ENCODE data around the gene ETNK2.

Gene ETNK2

DNA sequence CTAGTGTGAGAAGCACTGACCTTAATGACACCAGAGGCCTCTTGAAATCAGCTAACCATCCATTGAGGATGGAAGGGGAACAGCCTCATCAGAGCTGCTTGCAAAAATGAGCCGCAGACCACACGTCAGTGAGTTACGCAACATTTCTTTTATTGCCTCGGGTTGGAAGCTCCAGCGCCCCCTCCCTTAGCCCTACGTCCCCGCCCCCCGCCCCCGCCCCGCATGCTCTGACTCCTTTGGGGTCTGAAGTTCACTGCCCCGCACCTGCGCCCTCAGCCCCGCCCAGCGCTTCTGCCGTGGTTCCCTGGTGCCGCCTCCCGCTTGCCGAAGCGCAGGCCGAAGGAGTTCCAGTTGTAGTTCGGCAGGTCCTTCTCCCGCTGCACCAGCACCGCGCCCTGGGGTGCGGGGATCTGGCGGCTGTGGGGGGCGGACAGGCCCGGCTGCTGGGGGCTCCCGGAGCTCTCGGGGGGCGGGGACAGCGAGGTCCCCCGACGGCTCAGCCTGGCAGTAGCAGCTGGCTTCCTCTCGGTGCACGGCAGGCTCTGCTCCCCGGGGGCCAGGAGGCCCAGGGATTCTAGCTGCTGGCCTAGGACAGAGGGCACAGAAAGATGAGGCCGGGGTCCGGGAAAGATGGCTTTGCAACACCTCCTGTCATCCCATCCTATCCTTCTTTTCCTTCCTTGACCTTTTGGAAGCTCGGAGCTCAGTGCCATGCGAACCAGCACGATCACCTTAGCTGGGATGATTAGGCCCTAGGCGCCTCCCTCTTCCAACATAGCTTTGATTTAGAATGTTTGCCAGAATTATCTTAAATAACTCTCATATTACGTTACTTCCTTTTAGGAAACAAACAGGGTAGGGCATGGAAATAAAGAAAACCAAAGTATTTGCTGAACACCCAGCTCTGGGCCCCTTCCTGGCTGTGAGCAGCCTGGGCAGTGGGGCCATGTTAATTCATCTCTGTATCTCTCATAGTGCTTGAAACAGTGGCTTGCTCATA, 38.7 kb upstream of the ETNK2 start:
- no peak overlapping the region for H3K4me3 ChIP-seq (ENCODE audit: low read depth, low read length)
- no peak for TF ChIP-seq CTCF (IDR thresholded peaks at IDR 0.05; ENCODE audit: borderline replicate concordance, insufficient read depth, low read depth, low read length)

DNA sequence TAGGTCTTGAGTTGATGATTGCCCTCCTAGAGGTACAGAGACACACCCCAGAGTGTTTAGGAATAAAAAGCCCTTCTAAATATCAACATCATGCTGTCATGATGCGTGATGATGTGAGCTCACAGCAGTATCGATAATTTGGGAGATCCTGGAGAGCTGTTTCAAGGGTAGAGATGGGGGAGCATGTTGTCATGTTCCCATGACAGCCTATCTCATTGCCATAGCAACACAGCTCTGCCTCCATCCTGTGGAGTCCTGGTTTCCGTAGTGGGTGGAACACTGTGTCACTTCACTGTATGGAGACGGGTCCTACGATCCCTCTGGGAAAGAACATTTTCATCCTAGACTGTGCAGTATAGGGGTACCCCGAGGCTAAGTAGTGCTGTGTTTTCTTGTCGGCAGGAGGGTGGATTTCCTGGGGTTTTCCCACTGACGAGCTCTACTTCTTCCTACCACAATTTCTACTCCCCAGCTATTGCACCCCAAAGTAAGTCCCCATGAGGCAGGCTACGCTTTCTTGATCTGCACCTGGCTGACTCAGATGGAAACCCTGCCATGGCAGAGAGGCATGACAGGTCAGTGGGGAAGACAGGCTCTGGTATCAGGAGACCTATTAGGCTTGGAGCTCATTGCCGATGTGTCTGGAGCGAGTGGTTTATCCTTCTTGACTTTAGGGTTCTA, 37.3 kb upstream of the ETNK2 start:
- TF ChIP-seq CTCF (IDR thresholded peaks at IDR 0.05; ENCODE audit: borderline replicate concordance, insufficient read depth, low read depth, low read length): no peak
- no peak overlapping the region for H3K4me3 ChIP-seq (ENCODE audit: low read depth, low read length)

- TF ChIP-seq CTCF (IDR thresholded peaks at IDR 0.05; ENCODE audit: borderline replicate concordance, insufficient read depth, low read depth, low read length): no peak
These were observed 34.8 kb upstream of the ETNK2 start for GRCh38 chr1:204186597-204186996.

DNA sequence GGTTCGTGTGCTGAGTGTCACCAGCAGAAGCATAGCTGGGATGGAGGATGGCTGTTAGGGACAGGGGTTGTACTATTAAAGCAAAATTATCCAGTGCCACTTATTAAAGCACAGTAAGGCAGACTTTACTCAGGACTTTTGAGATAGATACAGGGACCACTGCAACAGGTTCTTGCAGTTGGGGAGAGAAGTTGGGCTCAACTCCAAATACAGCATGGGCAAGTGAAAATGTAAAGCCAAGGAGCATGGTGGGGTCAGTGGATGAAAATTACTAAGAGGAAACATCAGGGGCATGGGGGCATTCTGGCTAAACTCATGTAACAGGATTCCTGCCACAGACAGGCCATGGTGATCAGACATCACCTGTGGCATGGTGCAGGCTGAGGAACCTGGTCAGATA, 29.3 kb upstream of the ETNK2 start:
- no peak for TF ChIP-seq CTCF (IDR thresholded peaks at IDR 0.05; ENCODE audit: borderline replicate concordance, insufficient read depth, low read depth, low read length)
- no peak overlapping the region for H3K4me3 ChIP-seq (ENCODE audit: low read depth, low read length)

More at GRCh38 chr1:204186597-204186996, 34.8 kb upstream of the ETNK2 start:
- H3K4me3 ChIP-seq (ENCODE audit: low read depth, low read length): no peak overlapping the region

DNA sequence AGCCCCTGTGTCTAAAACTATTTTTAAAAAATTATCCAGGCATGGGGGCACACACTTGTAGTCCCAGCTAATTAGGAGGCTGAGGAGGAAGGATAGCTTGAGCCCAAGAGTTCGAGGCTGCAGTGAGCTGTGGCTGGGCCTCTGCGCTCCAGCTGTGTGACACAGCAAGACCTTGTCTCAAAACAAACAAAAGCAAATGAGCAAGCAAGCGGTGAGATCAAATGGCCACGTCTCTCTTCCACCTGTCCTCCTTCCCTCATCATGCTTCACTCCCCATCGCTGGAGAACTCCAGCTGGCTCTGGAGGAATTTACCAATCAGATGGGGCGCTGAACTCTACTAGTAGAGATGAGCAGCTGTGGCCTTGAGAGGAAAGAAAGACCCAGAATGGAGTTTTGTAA, 28.3 kb upstream of the ETNK2 start:
- no peak overlapping the region for H3K4me3 ChIP-seq (ENCODE audit: low read depth, low read length)
- no peak for TF ChIP-seq CTCF (IDR thresholded peaks at IDR 0.05; ENCODE audit: borderline replicate concordance, insufficient read depth, low read depth, low read length)

- no peak for TF ChIP-seq CTCF (IDR thresholded peaks at IDR 0.05; ENCODE audit: borderline replicate concordance, insufficient read depth, low read depth, low read length)
- H3K4me3 ChIP-seq (ENCODE audit: low read depth, low read length): no peak overlapping the region
These were observed 26.8 kb upstream of the ETNK2 start for GRCh38 chr1:204178487-204179281.

Data from GM12875 (cell line).